GM12891 (cell line): ENCODE measurements around the gene SBNO1.
"Not testable (repeated sequence)": the region's sequence is repeated elsewhere in the genome, so short reads cannot be mapped to it uniquely, and the experiment has no call there.

ENCODE experiments used
- PAX5 ChIP-seq: IDR thresholded peaks from 2 replicates; pipeline ENCODE4 v1.6.1; 2011; ENCODE audit warnings: low read length, moderate library complexity, mild to moderate bottlenecking; ENCODE audit not compliant: insufficient read depth, severe bottlenecking
- POLR2A ChIP-seq: IDR thresholded peaks from 2 replicates; pipeline ENCODE4 v1.6.1; 2011; ENCODE audit warnings: low read depth, low read length, control low read depth
- POLR2AphosphoS5 ChIP-seq: IDR thresholded peaks from 2 replicates; pipeline ENCODE4 v1.6.1; 2011; ENCODE audit warnings: low read depth, low read length, control low read depth
- POU2F2 ChIP-seq: IDR thresholded peaks from 2 replicates; pipeline ENCODE4 v1.6.1; 2011; ENCODE audit warnings: low read depth, mild to moderate bottlenecking, control low read depth, low read length, moderate library complexity
- SPI1 ChIP-seq: IDR thresholded peaks from 2 replicates; pipeline ENCODE4 v1.6.1; 2011; ENCODE audit warnings: low read depth, low read length, control low read depth
- TAF1 ChIP-seq: IDR thresholded peaks from 2 replicates; pipeline ENCODE4 v1.6.1; 2011; ENCODE audit warnings: low read depth, low read length, control low read depth

- not testable (repeated sequence) for TF ChIP-seq POLR2AphosphoS5, POLR2A, TAF1, SPI1, POU2F2, PAX5
Measured at GRCh38 chr12:123313046-123313445, 51.6 kb downstream of the SBNO1 start.
